K562 (cell line): ENCODE results near the gene TMEM184C. TPM values are rescaled to one million over a fixed set of nuclear protein-coding genes. Genes with fewer than 3 reads are reported as not detected.

Experiments used
- ARID2 ChIP-seq: fragments of 450-650 bp; IDR thresholded peaks from 2 replicates; pipeline ENCODE4 v1.6.1; 2017; ENCODE audit warnings: antibody characterized with exemption, mild to moderate bottlenecking
- BCL6 ChIP-seq: fragments of 250-450 bp; sonication (Bioruptor Pico); IDR thresholded peaks from 2 replicates; pipeline ENCODE4 v1.4.0; 2020
- BDP1 ChIP-seq: IDR thresholded peaks from 3 replicates; pipeline ENCODE4 v1.6.1; 2011; ENCODE audit not compliant: insufficient read length, insufficient read depth
- BMI1 ChIP-seq: fragments of 150-350 bp; IDR thresholded peaks from 2 replicates; pipeline ENCODE4 v1.6.1; 2014; ENCODE audit warnings: low read length
- CBX5 ChIP-seq: IDR thresholded peaks from 2 replicates; pipeline ENCODE4 v1.6.1; 2014; ENCODE audit warnings: low read depth, borderline replicate concordance
- DACH1 ChIP-seq: fragments of 450-650 bp; IDR thresholded peaks from 2 replicates; pipeline ENCODE4 v1.6.1; 2018; ENCODE audit not compliant: partially characterized antibody
- EGR1 ChIP-seq: fragments of 450-650 bp; conservative IDR thresholded peaks from 2 replicates; pipeline ENCODE4 v1.6.1; 2017; ENCODE audit warnings: mild to moderate bottlenecking
- ELF2 ChIP-seq: fragments of 250-450 bp; sonication (Bioruptor Pico); IDR thresholded peaks from 2 replicates; pipeline ENCODE4 v1.5.0; 2021; ENCODE audit warnings: mild to moderate bottlenecking
- ESRRA ChIP-seq: fragments of 450-650 bp; IDR thresholded peaks from 2 replicates; pipeline ENCODE4 v1.6.1; 2014; ENCODE audit warnings: low read depth, mild to moderate bottlenecking, moderate library complexity, borderline replicate concordance
- ESRRB ChIP-seq: fragments of 250-450 bp; sonication (Bioruptor Pico); IDR thresholded peaks from 2 replicates; pipeline ENCODE4 v1.5.0; 2020; ENCODE audit warnings: mild to moderate bottlenecking, moderate library complexity, borderline replicate concordance
- HIVEP1 ChIP-seq: fragments of 250-450 bp; sonication (Bioruptor Pico); IDR thresholded peaks from 2 replicates; pipeline ENCODE4 v1.4.0; 2020; ENCODE audit warnings: mild to moderate bottlenecking
- ILK ChIP-seq: fragments of 450-650 bp; IDR thresholded peaks from 2 replicates; pipeline ENCODE4 v1.6.1; 2016; ENCODE audit warnings: missing genetic modification characterization, low read depth, mild to moderate bottlenecking, missing compliant biosample characterization, moderate library complexity, borderline replicate concordance
- KHSRP ChIP-seq: fragments of 450-650 bp; IDR thresholded peaks from 2 replicates; pipeline ENCODE4 v1.6.1; 2017
- MBD2 ChIP-seq: sonication (generic); IDR thresholded peaks from 2 replicates; pipeline ENCODE4 v1.6.1; 2016; ENCODE audit warnings: low read depth, borderline replicate concordance
- MEF2D ChIP-seq: conservative IDR thresholded peaks from 2 replicates; pipeline ENCODE4 v1.6.1; 2016; ENCODE audit warnings: low read depth, missing genetic modification characterization, missing compliant biosample characterization
- NFYB ChIP-seq: IDR thresholded peaks from 2 replicates; pipeline ENCODE4 v1.6.1; 2011; ENCODE audit warnings: mild to moderate bottlenecking, moderate library complexity; ENCODE audit not compliant: insufficient read length; ENCODE audit errors: extremely low read depth
- NR3C1 ChIP-seq: sonication (generic); formaldehyde crosslinking; IDR thresholded peaks from 2 replicates; pipeline ENCODE4 v1.8.1; 2022; ENCODE audit warnings: missing genetic modification reagents
- NR4A1 ChIP-seq, 2 experiments: fragments of 250-450 bp in 1 of 2; fragments of 450-650 bp in 1 of 2; sonication (Bioruptor Pico) in 1 of 2; IDR thresholded peaks; 2 replicates each; pipeline versions ENCODE4 v1.4.0 to v1.6.1; 2016 to 2020; ENCODE audit warnings: mild to moderate bottlenecking in 2 of 2, missing compliant biosample characterization in 1 of 2, missing genetic modification characterization in 1 of 2, moderate library complexity in 1 of 2
- PML ChIP-seq: IDR thresholded peaks from 2 replicates; pipeline ENCODE4 v1.6.1; 2012; ENCODE audit warnings: low read length, inconsistent platforms
- POLR2B ChIP-seq: fragments of 450-650 bp; IDR thresholded peaks from 2 replicates; pipeline ENCODE4 v1.6.1; 2018; ENCODE audit warnings: low read depth; ENCODE audit not compliant: partially characterized antibody
- PTRF ChIP-seq: fragments of 450-650 bp; IDR thresholded peaks from 2 replicates; pipeline ENCODE4 v1.6.1; 2016; ENCODE audit warnings: mild to moderate bottlenecking, missing genetic modification characterization, missing compliant biosample characterization
- SIN3B ChIP-seq: fragments of 450-650 bp; IDR thresholded peaks from 2 replicates; pipeline ENCODE4 v1.6.1; 2017; ENCODE audit warnings: low read depth, mild to moderate bottlenecking, moderate library complexity
- TOE1 ChIP-seq, 2 experiments: fragments of 450-650 bp in 1 of 2; sonication (generic) in 1 of 2; formaldehyde crosslinking in 1 of 2; IDR thresholded peaks; 2 replicates each; pipeline versions ENCODE4 v1.7.1 to v1.8.0; 2016 to 2022; ENCODE audit warnings: borderline replicate concordance in 2 of 2, mild to moderate bottlenecking in 2 of 2, antibody characterized with exemption in 1 of 2, inconsistent platforms in 1 of 2, low read depth in 1 of 2, missing genetic modification reagents in 1 of 2, moderate library complexity in 1 of 2
- ZFX ChIP-seq: sonication (generic); formaldehyde crosslinking; IDR thresholded peaks from 2 replicates; pipeline ENCODE4 v1.8.0; 2022; ENCODE audit warnings: mild to moderate bottlenecking, missing genetic modification reagents, moderate library complexity
- ZNF121 ChIP-seq: sonication (generic); formaldehyde crosslinking; conservative IDR thresholded peaks from 2 replicates; pipeline ENCODE4 v1.8.0; 2022; ENCODE audit warnings: missing genetic modification reagents
- ZNF165 ChIP-seq: fragments of 250-450 bp; sonication (Bioruptor Pico); IDR thresholded peaks from 2 replicates; pipeline ENCODE4 v1.4.0; 2020; ENCODE audit warnings: borderline replicate concordance
- ZNF212 ChIP-seq: fragments of 450-650 bp; formaldehyde crosslinking; IDR thresholded peaks from 2 replicates; pipeline ENCODE4 v1.4.0; 2020; ENCODE audit warnings: mild to moderate bottlenecking
- ZNF41 ChIP-seq: fragments of 250-450 bp; sonication (Bioruptor Pico); conservative IDR thresholded peaks from 2 replicates; pipeline ENCODE4 v1.4.0; 2020; ENCODE audit warnings: mild to moderate bottlenecking
- ZNF696 ChIP-seq: fragments of 250-450 bp; sonication (Bioruptor Pico); conservative IDR thresholded peaks from 2 replicates; pipeline ENCODE4 v1.4.0; 2020; ENCODE audit warnings: mild to moderate bottlenecking, moderate library complexity
- polyA plus RNA-seq, 8 experiments: library from polyadenylated mRNA; depleted of rRNA in 4 of 8; stranded (reverse) in 5 of 8; unstranded in 3 of 8; fragments of >200 nt; fragmentation: Nextera tagmentation in 2 of 8; fragmentation: Illumina TruSeq in 1 of 8; extraction: Ambion mirVana in 2 of 8; extraction: Trizol in 1 of 8; gene quantifications; 2 replicates each; pipeline versions ENCODE4 v1.2.1 to v1.2.3, GENCODE V29; 2011 to 2014; ENCODE audit warnings: inconsistent platforms in 1 of 8, missing spikeins in 1 of 8
- total RNA-seq, 7 experiments: library from RNA; depleted of rRNA in 6 of 7; stranded (reverse); fragments of >200 nt in 6 of 7; fragmentation: Illumina TruSeq in 2 of 7; extraction: Trizol in 2 of 7; gene quantifications; 2 replicates each; pipeline versions ENCODE4 v1.2.1 to v1.2.3, GENCODE V29; 2011 to 2021; ENCODE audit warnings: low replicate concordance in 1 of 7
- TF ChIP-seq, protein P1 (sequence below): fragments of 450-650 bp; IDR thresholded peaks from 2 replicates; pipeline ENCODE4 v1.6.1; 2017; ENCODE audit warnings: antibody characterized with exemption

TMEM184C gene
- total and polyA plus RNA-seq, 9 of the 15 experiments (the other 6 are each of a cell fraction or from before 2014, with no cell fraction given) = 3.9 to 24.2 (median 18.2) TPM

DNA sequence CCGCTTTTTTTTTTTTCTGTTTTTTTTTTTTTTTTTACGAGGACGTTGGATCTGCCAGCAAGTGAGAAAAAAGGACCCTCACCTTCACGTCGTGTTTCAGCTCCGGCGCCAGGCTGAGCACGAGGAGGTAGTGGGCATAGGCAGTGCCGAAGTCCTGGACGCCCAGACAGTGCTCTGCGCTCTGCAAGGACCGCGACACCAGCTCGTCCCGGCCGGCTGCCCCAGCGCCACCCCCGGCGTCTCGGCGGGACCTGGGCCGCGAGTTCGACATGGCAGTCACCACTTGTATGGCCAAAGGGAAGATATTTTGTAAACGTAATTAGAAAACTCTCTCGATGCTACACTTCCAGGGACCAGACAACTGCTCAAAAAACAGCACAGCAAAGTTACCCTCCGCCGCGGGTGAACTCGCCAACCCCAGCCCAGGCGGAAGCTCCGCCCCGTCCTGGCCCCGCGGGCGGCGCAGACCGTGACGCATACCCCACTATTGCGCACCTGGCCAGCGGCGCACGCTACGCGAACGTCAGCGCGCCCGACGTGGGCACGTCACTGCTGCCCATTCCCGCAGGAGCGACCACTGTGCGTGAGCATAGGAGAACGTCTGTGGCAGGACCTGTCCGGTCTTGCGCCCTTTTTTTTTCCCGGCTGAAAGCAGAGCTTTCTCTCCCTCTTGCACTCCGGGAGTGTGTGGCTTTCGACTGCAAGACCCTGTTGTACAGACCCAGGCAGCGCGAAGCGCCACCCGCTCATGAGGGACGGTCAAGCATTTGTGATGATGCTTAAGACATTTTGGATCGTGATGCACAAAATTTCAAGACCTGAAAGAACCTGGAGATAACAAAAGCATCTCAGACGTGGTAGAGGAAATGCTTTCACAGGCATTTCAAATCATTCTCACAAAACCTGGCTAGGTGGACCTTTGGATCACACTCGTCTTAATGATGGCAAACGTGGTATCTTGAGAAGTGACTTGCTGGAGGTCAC is 66.8 kb downstream of the TMEM184C start, which contains the start of gene PRMT9 (continued):
- TF ChIP-seq ZNF165 (no peak), PML (peak; percentile 80; the same call in 1 of the 2 replicates), ZNF212 (CRISPR knock-in tag) (no peak), TOE1 (IDR thresholded peaks at IDR 0.05; ENCODE audit: borderline replicate concordance) (no peak), TOE1 (CRISPR knock-in tag; IDR thresholded peaks at IDR 0.05; ENCODE audit: borderline replicate concordance, low read depth) (no peak), NFYB (no peak), NR3C1 (CRISPR knock-in tag) (no peak), ILK (tag) (no peak), POLR2B (peak; percentile 92), ESRRA (peak; percentile 50; the same call in 1 of the 2 replicates), ARID2 (no peak; the same call in 1 of the 2 replicates), MEF2D (tag) (no peak), DACH1 (no peak), ZFX (CRISPR knock-in tag) (peak; percentile 89), SIN3B (peak; percentile 60; the same call in 1 of the 2 replicates), PTRF (tag) (no peak), ESRRB (CRISPR knock-in tag) (no peak), KHSRP (peak; percentile 57; the same call in 1 of the 2 replicates), CBX5 (no peak), ZNF121 (no peak), EGR1 (peak; percentile 86), ZNF41 (CRISPR knock-in tag) (no peak), ELF2 (CRISPR knock-in tag) (no peak), HIVEP1 (CRISPR knock-in tag) (no peak), ZNF696 (CRISPR knock-in tag) (no peak), BDP1 (no peak), NR4A1 (CRISPR knock-in tag; IDR thresholded peaks at IDR 0.05) (no peak), NR4A1 (tag; IDR thresholded peaks at IDR 0.05) (no peak), BMI1 (no peak), BCL6 (CRISPR knock-in tag) (no peak), MBD2 (peak; percentile 63)
- TF ChIP-seq, protein P1, sequence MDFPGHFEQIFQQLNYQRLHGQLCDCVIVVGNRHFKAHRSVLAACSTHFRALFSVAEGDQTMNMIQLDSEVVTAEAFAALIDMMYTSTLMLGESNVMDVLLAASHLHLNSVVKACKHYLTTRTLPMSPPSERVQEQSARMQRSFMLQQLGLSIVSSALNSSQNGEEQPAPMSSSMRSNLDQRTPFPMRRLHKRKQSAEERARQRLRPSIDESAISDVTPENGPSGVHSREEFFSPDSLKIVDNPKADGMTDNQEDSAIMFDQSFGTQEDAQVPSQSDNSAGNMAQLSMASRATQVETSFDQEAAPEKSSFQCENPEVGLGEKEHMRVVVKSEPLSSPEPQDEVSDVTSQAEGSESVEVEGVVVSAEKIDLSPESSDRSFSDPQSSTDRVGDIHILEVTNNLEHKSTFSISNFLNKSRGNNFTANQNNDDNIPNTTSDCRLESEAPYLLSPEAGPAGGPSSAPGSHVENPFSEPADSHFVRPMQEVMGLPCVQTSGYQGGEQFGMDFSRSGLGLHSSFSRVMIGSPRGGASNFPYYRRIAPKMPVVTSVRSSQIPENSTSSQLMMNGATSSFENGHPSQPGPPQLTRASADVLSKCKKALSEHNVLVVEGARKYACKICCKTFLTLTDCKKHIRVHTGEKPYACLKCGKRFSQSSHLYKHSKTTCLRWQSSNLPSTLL = no peak
